SIG-M5 treated with dmso at 0.1 percent for 504 hours (cell line): ENCODE results near the gene MPHOSPH6.
A peak's percentile ranks its signal among the peaks of the same experiment; 100 is the strongest.
"Not testable (repeated sequence)": the region's sequence is repeated elsewhere in the genome, so short reads cannot be mapped to it uniquely, and the experiment has no call there.

ENCODE experiments used
- DNase-seq: peaks from one replicate; lab custom pipeline; 2025; ENCODE audit not compliant: unreplicated experiment; lab: John Stamatoyannopoulos, UW

Gene MPHOSPH6

GRCh38 chr16:82176204-82176603 lies 6.2 kb upstream of the MPHOSPH6 start:
- no peak for DNase-seq

GRCh38 chr16:82175627-82176026 lies 5.6 kb upstream of the MPHOSPH6 start:
- DNase-seq = no peak

- no peak for DNase-seq
Observed at GRCh38 chr16:82167670-82168069, 2.4 kb downstream of the MPHOSPH6 start.

- no peak for DNase-seq
Observed at GRCh38 chr16:82160226-82160625, 9.8 kb downstream of the MPHOSPH6 start.

GRCh38 chr16:82157836-82158235 lies 12.2 kb downstream of the MPHOSPH6 start:
- DNase-seq = no peak

GRCh38 chr16:82157534-82157812 lies 12.6 kb downstream of the MPHOSPH6 start:
- no peak for DNase-seq

- DNase-seq = peak; percentile 6
Observed at GRCh38 chr16:82156761-82157533, 13.1 kb downstream of the MPHOSPH6 start.

- DNase-seq = peak; percentile 49
Observed at GRCh38 chr16:82152641-82153112, 17.3 kb downstream of the MPHOSPH6 start.

GRCh38 chr16:82152196-82152595 lies 17.8 kb downstream of the MPHOSPH6 start:
- DNase-seq = no peak

- no peak for DNase-seq
Observed at GRCh38 chr16:82150549-82150948, 19.5 kb downstream of the MPHOSPH6 start.

GRCh38 chr16:82149536-82149935 lies 20.5 kb downstream of the MPHOSPH6 start:
- no peak for DNase-seq

- DNase-seq = no peak
Observed at GRCh38 chr16:82147546-82147945, 22.5 kb downstream of the MPHOSPH6 start.

GRCh38 chr16:82146957-82147356 lies 23.1 kb downstream of the MPHOSPH6 start:
- DNase-seq = no peak

GRCh38 chr16:82146556-82146955 lies 23.5 kb downstream of the MPHOSPH6 start:
- DNase-seq = no peak

GRCh38 chr16:82139286-82139571 lies 30.8 kb downstream of the MPHOSPH6 start:
- not testable (repeated sequence) for DNase-seq

- peak; percentile 46 for DNase-seq
Observed at GRCh38 chr16:82138478-82139285, 31.3 kb downstream of the MPHOSPH6 start.

GRCh38 chr16:82137822-82138167 lies 32.2 kb downstream of the MPHOSPH6 start:
- DNase-seq = no peak

GRCh38 chr16:82136956-82137821 lies 32.8 kb downstream of the MPHOSPH6 start:
- peak; percentile 11 for DNase-seq

GRCh38 chr16:82135844-82136243 lies 34.2 kb downstream of the MPHOSPH6 start:
- no peak for DNase-seq

GRCh38 chr16:82134846-82135245 lies 35.2 kb downstream of the MPHOSPH6 start:
- no peak for DNase-seq

- DNase-seq = no peak
Observed at GRCh38 chr16:82133798-82134197, 36.2 kb downstream of the MPHOSPH6 start.

- DNase-seq = no peak
Observed at GRCh38 chr16:82129881-82130280, 40.1 kb downstream of the MPHOSPH6 start.
